ENCODE results near the gene NMBR.

GRCh38 chr6:142031035-142031434 lies 115.9 kb downstream of the NMBR start:
- TF ChIP-seq CTCF (IDR thresholded peaks at IDR 0.05) (no peak), POLR2A (IDR thresholded peaks at IDR 0.05) (no peak)

Measured in uterus (tissue), 2 donors.